Adrenal gland (tissue), 5 donors: Measurements from ENCODE around the gene SNRK.

Source experiments
- CTCF ChIP-seq, 6 experiments: fragments of 450-650 bp in 4 of 6; fragments of 200-600 bp in 2 of 6; sonication (generic) in 1 of 6; IDR thresholded peaks; 1 replicate in 5 of 6; 2 replicates in 1 of 6; pipeline versions ENCODE4 v1.5.1 to v1.8.0; 2016 to 2021; ENCODE audit warnings: antibody characterized with exemption in 6 of 6, mild to moderate bottlenecking in 2 of 6, moderate library complexity in 1 of 6
- POLR2A ChIP-seq, 2 donors: fragments of 450-650 bp; IDR thresholded peaks; one replicate each; pipeline ENCODE4 v1.6.1; 2017; ENCODE audit warnings: antibody characterized with exemption in 2 of 2, mild to moderate bottlenecking in 2 of 2, moderate library complexity in 1 of 2
- donor health status: DM: no; HTN: no; CAD: no.

DNA sequence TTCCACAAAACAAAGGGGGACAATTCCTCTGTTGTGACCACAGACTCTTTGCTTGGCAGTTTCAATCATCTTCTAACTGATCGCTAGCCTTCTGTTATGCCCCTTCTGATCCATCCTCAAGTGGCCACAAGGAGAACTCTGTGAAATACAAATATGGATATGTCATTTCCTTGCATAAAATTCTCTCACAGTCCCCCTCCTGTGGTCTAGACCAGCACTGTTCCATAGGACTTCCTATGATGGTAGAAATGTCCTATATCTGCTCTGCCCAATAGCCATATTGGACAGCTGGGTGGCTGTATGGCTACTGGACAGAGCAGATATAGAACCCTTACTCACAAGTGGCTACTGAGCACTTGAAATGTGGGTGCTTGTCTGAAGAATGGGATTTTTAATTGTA is 25.9 kb upstream of the SNRK start:
- no peak for TF ChIP-seq CTCF (IDR thresholded peaks at IDR 0.05)
- no peak for TF ChIP-seq POLR2A (IDR thresholded peaks at IDR 0.05)
